ENCODE results near the gene ARHGAP8.
"Not testable (repeated sequence)": the region's sequence is repeated elsewhere in the genome, so short reads cannot be mapped to it uniquely, and the experiment has no call there.

Gene ARHGAP8

DNA sequence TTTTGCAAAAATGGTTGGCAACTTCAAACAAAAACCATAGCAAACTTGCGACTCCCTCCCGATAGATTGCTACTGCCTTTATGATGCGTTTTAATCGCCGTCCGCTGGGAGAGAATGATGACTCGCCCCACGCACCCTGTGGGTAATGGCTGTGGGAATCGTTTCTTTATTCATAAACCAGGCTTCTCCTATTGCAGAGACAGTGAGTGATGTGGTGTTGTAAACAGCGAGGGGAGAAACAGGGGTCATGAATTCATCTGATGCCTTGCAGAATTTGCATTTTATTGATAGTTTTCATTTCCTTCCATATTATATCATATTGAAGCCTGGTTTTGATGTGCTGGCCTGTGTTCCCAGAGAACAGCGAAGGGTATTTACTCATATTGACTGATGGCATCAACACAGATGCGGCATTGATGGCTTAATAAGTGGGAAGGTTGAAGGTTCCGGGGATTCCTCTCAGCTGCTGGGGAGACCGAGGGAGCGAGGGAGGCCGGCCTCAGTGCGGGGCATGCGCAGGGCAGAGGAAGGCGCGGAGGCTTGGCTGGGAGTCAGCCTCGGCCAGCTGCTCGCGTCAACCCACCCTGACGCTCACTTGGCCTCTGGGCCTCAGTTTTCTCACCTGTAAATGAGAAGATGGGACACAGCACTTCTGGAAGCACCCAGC lies 41.3 kb downstream of the ARHGAP8 start:
- no peak for DNase-seq (ENCODE audit: low spot score in 2 of 2)
- Mint-ChIP-seq H3K9me3 (no peaks in the 10 kb centered on the region), H3K4me3 (no peak overlapping the region), H3K4me1 (no peaks in the 10 kb centered on the region), H3K27ac (no peak overlapping the region), H3K36me3 (no peaks in the 10 kb centered on the region)
- ATAC-seq: no peak

DNA sequence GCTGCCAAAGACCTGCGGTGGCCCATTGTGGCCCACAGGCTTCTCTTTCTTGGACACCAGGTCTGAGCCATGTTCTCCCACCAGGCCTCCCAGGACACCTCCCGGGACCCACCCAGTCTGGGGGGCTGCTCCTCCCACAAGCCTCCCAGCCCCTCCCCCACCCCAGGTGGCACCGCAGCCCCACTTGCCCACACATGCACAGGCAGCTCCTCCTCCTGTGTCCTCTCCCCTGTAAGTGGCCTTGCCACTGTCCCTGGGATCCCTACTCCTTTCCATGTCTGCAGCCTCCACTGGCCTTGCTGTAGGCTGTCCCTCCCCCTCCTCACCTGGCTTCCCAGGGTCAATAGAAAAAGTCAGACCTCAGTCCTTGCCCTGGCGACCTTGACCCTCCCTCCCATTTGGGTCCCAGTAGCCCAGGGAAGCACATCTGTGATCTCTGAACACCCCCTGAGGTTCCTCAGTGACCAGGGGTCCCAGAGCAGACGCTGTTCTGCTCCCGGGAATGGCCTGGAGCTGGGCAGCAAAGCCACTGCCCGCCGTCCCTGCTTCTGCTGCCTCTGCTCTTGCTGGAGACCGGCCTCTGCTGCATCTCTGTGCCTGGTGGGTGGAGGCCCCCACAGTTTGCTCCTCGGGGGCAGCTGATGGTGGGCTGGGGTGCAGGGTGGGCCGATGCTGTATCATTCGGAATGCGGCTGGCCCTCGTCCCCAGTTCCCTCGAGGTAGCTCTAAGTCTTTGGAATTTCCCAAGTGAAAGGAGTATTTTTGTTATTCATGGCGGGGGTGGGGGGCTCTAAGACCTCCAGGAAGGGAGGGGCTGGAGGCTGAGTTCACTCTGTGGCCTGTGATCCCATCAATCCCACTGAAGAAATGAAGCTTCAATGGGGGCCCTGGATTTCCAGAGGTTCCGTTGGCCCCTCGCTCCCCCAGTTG lies 43.6 kb downstream of the ARHGAP8 start:
- Mint-ChIP-seq H3K9me3 (no peaks in the 10 kb centered on the region), H3K4me1 (no peaks in the 10 kb centered on the region), H3K4me3 (no peak overlapping the region), H3K27ac (no peak overlapping the region), H3K36me3 (no peaks in the 10 kb centered on the region)
- ATAC-seq (no peak), DNase-seq (ENCODE audit: low spot score in 2 of 2) (no peak)

DNA sequence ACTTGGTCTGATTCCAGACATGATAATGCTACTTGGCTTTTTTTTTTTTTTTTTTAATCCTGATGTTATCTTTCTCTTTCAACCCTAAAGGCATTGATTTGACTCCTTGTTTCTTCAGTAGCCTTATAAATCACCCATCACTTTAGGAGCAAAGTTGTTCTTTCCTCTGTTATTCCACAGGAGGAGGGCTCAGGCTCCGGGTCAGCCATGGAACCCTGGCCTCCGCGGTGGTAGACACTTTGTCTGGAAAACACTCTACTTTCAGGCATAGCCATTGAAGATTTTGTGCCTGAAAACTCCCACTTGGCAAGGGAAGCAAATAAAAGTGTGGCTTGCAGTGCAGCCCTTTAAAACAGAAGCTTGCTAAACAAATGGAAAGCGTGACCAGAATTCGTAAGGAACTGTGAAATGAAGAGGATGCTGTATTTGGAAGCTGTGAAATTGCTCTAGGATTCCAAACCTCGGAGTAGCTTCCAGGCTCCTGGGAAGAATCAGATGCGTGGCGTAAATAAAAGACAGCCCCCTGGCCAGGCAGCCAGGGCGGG lies 44.9 kb downstream of the ARHGAP8 start:
- no peak overlapping the region for H3K27ac Mint-ChIP-seq
- ATAC-seq: no peak
- H3K4me1 Mint-ChIP-seq: peaks cover 3% of the 10 kb centered on the region
- no peaks in the 10 kb centered on the region for H3K9me3 Mint-ChIP-seq
- H3K36me3 Mint-ChIP-seq: no peaks in the 10 kb centered on the region
- DNase-seq (ENCODE audit: low spot score in 2 of 2): no peak
- no peak overlapping the region for H3K4me3 Mint-ChIP-seq

DNA sequence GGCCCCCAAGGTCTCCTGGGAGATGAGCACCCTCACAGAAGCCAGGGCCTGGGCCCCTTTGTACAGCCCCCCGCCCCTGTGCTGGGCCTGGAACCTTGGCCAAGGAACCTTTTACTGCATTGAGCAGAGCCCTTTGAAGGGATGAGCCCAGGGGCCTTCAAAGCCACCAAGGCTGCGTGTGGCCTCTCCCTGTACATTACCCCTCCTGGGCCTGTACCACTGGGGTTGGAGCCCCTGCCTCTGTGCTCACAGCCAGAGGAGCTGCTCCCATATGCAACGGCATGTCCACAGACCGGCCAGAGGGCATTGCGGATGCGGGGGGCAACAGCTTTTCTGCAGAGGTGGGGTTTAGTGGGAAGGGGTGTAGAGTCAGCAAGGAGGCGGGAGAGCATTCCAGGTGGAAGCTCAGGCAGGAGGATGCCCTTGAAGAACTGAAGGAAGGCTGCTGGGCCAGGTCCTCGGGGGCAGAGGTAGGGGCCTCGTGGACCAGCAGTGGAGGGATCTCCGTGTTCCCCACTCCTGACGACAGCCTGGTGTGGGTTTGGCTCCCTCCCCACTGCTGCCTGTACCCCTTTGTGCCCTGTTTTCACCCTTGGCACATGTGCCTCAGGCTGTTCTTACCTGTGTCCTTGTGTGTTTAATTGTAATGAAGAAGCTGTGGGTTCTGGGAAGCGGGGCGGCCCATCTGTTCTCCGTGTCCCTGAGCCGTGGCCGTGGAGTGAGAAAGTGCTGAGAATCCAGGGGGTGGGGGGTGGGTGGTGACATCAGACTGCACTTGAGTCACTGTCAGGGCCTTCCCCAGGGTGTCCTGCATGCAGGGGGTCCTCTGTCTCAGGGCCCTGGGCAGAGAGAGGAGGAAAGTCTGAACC lies 46.9 kb downstream of the ARHGAP8 start:
- Mint-ChIP-seq H3K9me3 (no peaks in the 10 kb centered on the region), H3K27ac (no peak overlapping the region), H3K4me1 (peaks cover 23% of the 10 kb centered on the region), H3K4me3 (no peak overlapping the region), H3K36me3 (no peaks in the 10 kb centered on the region)
- DNase-seq (ENCODE audit: low spot score in 2 of 2): no peak
- ATAC-seq: no peak

DNA sequence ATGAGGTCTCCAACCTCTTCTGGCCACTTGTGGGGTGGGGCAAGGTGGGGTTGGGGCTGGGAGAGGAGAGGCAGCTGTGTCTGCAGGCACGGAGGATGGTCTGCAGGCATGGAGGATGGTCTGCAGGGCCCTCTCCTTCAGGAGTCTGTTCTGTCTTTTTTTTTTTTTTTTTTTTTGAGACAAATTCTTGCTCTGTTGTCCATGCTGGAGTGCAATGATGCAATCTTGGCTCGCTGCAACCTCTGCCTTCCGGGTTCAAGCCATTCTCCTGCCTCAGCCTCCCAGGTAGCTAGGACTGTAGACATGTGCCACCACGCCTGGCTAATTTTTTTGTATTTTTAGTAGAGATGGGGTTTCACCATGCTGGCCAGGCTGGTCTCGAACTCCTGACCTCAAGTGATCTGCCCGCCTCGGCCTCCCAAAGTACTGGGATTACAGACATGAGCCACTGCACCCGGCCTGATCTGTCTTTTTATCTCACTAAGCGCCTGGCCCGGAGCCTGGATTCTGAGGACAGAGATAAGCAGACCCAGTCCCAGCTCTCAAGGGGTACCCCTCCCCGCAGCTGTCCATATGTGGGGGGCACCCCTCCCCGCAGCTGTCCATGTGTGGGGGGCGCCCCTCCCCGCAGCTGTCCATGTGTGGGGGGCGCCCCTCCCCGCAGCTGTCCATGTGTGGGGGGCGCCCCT lies 47.7 kb downstream of the ARHGAP8 start:
- not testable (repeated sequence) for H3K9me3 Mint-ChIP-seq; H3K4me3 Mint-ChIP-seq; H3K27ac Mint-ChIP-seq; H3K36me3 Mint-ChIP-seq; DNase-seq (ENCODE audit: low spot score in 2 of 2); ATAC-seq
- peaks cover 26% of the 10 kb centered on the region for H3K4me1 Mint-ChIP-seq

DNA sequence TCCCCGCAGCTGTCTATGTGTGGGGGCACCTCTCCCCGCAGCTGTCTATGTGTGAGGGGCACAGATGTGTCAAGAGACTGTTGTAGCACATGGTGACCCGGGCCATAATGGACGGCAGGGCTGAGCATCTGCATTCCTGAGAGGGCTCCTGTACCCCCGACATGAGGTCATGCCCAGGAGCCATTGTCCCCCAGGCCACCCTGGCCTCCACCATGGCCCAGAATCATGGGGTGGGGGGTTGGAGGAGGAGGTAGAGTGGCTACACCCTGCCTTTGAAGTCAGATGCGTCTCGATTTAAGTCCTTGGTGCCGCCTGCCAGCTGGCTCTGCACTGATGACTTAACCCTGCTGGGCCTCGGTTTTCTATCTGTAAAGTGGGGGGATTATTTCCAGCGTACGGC lies 49.1 kb downstream of the ARHGAP8 start:
- DNase-seq (ENCODE audit: low spot score in 2 of 2): no peak
- peaks cover 26% of the 10 kb centered on the region for H3K4me1 Mint-ChIP-seq
- H3K36me3 Mint-ChIP-seq: no peaks in the 10 kb centered on the region
- H3K4me3 Mint-ChIP-seq: no peak overlapping the region
- no peaks in the 10 kb centered on the region for H3K9me3 Mint-ChIP-seq
- ATAC-seq: no peak
- no peak overlapping the region for H3K27ac Mint-ChIP-seq

DNA sequence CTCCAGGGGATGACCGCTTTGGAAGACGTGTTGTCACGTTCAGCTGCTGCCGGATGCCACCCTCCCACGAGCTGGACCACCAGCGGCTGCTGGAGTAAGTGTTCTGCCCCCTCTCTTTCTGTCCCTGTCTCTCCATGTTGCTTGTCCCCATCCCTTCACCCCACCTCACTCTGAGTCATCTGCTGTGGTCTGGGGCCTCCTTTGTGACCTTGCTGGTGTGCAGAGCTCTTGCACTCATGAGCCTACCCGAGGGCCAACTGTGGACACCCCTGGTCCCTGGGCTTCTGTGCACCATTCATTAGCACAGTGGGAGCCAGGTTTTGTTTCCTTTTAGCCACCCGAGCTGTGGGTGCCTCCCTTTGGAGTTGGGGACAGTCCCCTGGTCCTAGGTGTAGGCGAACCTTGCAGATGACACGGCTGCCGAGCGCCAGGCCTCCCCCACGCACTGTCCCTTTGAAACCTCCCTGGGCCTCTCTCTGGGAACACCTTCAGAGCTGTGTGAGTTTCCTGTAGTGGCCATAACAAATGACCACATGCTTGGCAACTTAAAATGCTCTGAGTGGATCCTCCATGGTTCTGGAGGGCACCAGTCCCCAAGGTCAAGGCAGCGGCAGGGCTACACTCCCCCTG lies 49.8 kb downstream of the ARHGAP8 start:
- ATAC-seq: peak; percentile 56

DNA sequence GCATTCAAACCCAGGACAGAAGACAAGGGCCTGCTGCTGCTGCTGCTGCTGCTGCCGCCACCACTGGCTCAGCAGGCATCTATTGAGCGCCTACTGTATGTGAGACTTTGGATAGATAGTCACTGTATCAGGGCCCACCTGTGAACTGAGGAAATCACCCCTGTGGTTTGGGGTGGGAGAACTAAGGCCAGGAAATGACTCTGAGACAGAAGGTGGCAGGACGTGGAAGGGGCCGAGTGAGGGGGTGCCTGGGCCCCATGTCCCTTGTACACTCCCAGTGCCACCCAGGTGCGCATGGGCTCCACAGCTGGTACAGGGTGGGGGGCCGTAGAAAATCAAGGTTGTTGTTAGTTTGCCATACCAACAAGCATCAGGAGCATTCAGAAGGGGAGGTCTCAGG lies 50.6 kb downstream of the ARHGAP8 start:
- no peak overlapping the region for H3K27ac Mint-ChIP-seq
- no peaks in the 10 kb centered on the region for H3K9me3 Mint-ChIP-seq
- DNase-seq (ENCODE audit: low spot score in 2 of 2) (no peak), ATAC-seq (peak; percentile 45)
- H3K4me1 Mint-ChIP-seq: peaks cover 26% of the 10 kb centered on the region
- no peak overlapping the region for H3K4me3 Mint-ChIP-seq
- no peaks in the 10 kb centered on the region for H3K36me3 Mint-ChIP-seq

More for the DNA sequence above, 49.8 kb downstream of the ARHGAP8 start:
- H3K36me3 Mint-ChIP-seq: no peaks in the 10 kb centered on the region
- DNase-seq (ENCODE audit: low spot score in 2 of 2): no peak
- no peaks in the 10 kb centered on the region for H3K9me3 Mint-ChIP-seq
- H3K4me3 Mint-ChIP-seq: no peak overlapping the region
- no peak overlapping the region for H3K27ac Mint-ChIP-seq
- peaks cover 26% of the 10 kb centered on the region for H3K4me1 Mint-ChIP-seq

DNA sequence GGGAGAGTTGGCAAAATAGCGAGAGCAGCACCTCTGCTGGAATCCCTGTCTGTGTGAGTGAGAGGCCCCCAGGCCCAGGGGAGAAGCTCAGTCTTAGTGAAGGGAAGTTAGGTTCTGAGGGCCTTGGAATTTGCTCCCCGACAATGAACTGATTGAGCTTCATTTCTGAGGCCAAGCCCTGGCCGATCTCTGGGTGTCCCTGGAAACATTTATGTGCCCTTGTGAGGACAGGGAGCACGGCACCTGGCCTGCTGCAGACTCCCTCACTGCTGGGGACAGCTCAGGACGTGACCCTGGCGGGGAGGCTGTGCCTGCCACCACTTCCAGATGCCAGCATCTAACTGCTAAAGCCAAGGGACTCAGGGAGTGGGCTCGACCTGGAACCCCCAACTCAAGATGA lies 52.0 kb downstream of the ARHGAP8 start:
- no peak for DNase-seq (ENCODE audit: low spot score in 2 of 2)
- Mint-ChIP-seq H3K4me1 (peaks cover 32% of the 10 kb centered on the region), H3K4me3 (no peak overlapping the region), H3K27ac (no peak overlapping the region), H3K36me3 (no peaks in the 10 kb centered on the region), H3K9me3 (no peaks in the 10 kb centered on the region)
- no peak for ATAC-seq

DNA sequence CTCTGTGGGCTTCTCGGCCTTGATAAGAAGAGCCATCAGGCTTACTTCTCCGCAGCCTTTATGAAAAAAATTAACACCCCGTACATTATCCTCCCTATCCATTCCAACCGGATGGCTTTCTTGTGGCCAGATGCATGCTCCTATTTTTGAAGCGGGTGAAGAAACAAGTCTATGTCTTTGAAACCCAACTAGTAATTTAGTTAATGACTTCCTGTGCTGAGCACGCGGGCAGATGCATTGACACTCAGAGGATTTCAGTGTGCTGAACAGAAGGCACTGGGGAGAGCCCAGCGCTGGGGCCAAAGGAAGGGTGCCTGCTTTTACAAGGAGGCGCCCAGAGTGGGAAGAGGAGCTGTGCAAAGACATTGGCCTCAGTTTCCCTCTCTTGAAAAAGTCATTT lies 53.3 kb downstream of the ARHGAP8 start:
- Mint-ChIP-seq H3K4me1 (peaks cover 32% of the 10 kb centered on the region), H3K9me3 (no peaks in the 10 kb centered on the region), H3K27ac (no peak overlapping the region), H3K4me3 (no peak overlapping the region), H3K36me3 (no peaks in the 10 kb centered on the region)
- DNase-seq (ENCODE audit: low spot score in 2 of 2) (no peak), ATAC-seq (no peak)

DNA sequence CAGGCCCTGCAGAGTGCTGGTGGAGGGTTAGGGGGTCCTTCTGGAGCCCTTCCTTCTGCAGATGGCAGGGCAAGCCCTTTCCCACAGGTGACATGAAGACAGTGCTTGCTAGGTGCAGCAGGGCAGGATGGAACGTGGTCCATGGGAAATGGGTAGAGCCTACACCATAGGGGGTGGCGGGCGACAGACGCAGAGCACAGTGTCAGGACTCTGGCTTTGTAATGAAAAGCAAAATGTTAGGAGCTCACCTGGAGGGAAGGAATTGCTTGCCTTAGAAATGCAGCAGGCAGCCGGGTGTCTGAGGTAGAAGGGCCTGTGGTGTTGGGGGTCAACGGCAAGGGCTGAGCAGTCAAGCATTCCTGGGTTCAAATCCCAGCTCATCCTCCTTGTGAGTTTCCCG lies 54.9 kb downstream of the ARHGAP8 start:
- no peak for ATAC-seq
- Mint-ChIP-seq H3K4me3 (no peak overlapping the region), H3K27ac (no peak overlapping the region), H3K4me1 (peaks cover 29% of the 10 kb centered on the region), H3K36me3 (no peaks in the 10 kb centered on the region), H3K9me3 (no peaks in the 10 kb centered on the region)
- no peak for DNase-seq (ENCODE audit: low spot score in 2 of 2)

DNA sequence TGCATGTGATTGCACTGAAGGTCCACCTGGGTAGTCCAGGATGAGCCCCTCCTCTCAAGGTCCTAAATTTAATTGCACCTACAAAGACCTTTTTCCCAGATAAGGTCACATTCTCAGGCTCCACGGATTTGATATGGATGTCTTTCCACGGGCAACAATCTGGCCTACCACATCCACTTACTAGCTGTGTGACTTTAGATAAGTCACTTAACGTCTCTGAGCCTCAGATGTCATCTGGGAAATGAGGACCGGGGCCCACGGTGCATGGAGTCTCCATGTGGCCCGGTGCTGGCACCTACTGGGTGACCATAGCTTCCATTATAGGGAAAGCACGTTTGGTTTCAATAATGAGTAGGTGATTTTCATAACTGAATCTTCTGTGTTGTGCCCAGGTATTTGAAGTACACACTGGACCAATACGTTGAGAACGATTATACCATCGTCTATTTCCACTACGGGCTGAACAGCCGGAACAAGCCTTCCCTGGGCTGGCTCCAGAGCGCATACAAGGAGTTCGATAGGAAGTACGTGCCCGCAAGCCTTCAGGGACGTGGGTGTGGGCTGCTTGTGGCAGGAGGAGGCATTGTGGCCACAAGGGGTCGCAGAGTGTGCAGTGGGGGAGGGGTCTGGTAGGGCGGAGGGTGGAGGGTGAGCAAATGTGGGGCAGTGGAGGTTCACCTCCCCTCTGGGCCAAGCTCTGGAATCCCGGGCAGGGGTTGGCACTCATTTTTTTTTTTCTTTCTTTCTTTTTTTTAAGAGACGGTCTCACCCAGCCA lies 55.7 kb downstream of the ARHGAP8 start:
- Mint-ChIP-seq H3K4me3 (no peak overlapping the region), H3K27ac (no peak overlapping the region), H3K36me3 (no peaks in the 10 kb centered on the region), H3K9me3 (no peaks in the 10 kb centered on the region), H3K4me1 (peaks cover 20% of the 10 kb centered on the region)
- DNase-seq (ENCODE audit: low spot score in 2 of 2) (no peak), ATAC-seq (no peak)

DNA sequence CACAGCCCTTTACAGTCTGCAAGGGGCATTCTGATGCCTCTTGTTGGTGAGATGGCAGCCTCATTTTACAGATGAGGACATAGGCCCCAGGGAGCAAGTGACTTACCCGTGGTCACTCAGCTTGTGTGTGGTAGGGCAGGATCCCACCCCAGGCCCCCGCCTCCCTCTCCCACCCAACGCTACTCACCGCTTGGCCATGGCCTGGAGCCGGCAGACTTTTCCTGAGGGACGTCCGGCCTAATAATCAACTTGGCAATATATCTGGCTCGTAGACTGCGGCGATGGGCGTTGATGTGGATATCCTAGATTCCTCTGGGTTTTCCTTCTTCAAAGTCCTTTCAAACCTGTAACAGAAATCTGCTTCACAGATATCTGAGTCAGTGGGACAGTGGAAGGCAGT lies 57.1 kb downstream of the ARHGAP8 start:
- Mint-ChIP-seq H3K4me3 (no peak overlapping the region), H3K9me3 (no peaks in the 10 kb centered on the region), H3K27ac (no peak overlapping the region), H3K36me3 (no peaks in the 10 kb centered on the region), H3K4me1 (peaks cover 7% of the 10 kb centered on the region)
- ATAC-seq (no peak), DNase-seq (ENCODE audit: low spot score in 2 of 2) (no peak)

DNA sequence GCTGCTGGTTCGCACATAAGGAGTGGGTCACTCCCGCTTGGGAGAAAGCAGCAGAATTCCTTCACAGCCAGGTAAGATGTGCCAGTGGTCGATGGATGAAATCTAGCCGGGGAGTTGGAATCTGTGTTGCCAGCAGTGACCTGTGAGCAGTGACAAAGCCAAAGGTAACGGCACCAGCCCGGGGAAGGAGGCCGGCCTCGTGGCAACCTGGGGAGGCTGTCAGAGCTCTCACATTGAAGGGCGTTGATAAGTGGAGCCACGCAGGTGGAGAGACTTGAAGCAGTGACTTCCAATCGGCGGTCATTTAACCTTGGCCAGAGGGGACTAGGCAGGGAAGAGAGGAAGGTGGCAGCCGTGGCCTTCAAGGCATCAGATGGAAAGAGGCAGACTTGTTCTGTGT lies 58.8 kb downstream of the ARHGAP8 start:
- Mint-ChIP-seq H3K36me3 (no peaks in the 10 kb centered on the region), H3K9me3 (no peaks in the 10 kb centered on the region), H3K4me3 (no peak overlapping the region), H3K27ac (no peak overlapping the region), H3K4me1 (peaks cover 6% of the 10 kb centered on the region)
- no peak for ATAC-seq
- no peak for DNase-seq (ENCODE audit: low spot score in 2 of 2)
